HEK293 (cell line): ENCODE results near the gene MYO1E.

Source experiments
- CTCF ChIA-PET: fragments of 350-600 bp; formaldehyde crosslinking; extraction: SDS; loops from one replicate; lab custom pipeline; 2021; ENCODE audit warnings: antibody characterized with exemption; lab: Yijun Ruan, JAX
- POLR2A ChIA-PET: fragments of 300-600 bp; formaldehyde crosslinking; extraction: SDS; loops from one replicate; lab custom pipeline; 2020; ENCODE audit warnings: antibody characterized with exemption, inconsistent platforms; lab: Yijun Ruan, JAX
- H3K27ac ChIP-seq: fragments of 200-500 bp; sonication (Bioruptor generic); 2 replicates; pipeline ENCODE4 v1.5.1; 2014; ENCODE audit warnings: low read depth, low read length, control low read depth, inconsistent platforms; ENCODE audit errors: extremely low read depth
- H3K36me3 ChIP-seq, 2 experiments: fragments of 200-500 bp in 1 of 2; sonication (Bioruptor generic) in 1 of 2; 1 replicate in 1 of 2; 2 replicates in 1 of 2; pipeline ENCODE4 v1.5.1; 2014 to 2017; ENCODE audit warnings: inconsistent platforms in 2 of 2, low read length in 2 of 2; ENCODE audit not compliant: control insufficient read depth in 2 of 2, insufficient read depth in 1 of 2
- H3K4me1 ChIP-seq: fragments of 200-500 bp; sonication (Bioruptor generic); 2 replicates; pipeline ENCODE4 v1.5.1; 2014; ENCODE audit warnings: mild to moderate bottlenecking, low read length, inconsistent platforms; ENCODE audit not compliant: control insufficient read depth, insufficient read depth
- H3K4me3 ChIP-seq: 2 replicates; pipeline ENCODE4 v1.5.1; 2011; ENCODE audit warnings: low read depth, mild to moderate bottlenecking, control low read depth, low read length, moderate library complexity
- H3K9me3 ChIP-seq: fragments of 200-500 bp; sonication (Bioruptor generic); 2 replicates; pipeline ENCODE4 v1.5.1; 2014; ENCODE audit warnings: low read depth, low read length, inconsistent platforms; ENCODE audit not compliant: control insufficient read depth, insufficient read depth
- AEBP2 ChIP-seq: fragments of 450-650 bp; formaldehyde crosslinking; IDR thresholded peaks from 2 replicates; pipeline ENCODE4 v1.5.1; 2016; ENCODE audit warnings: missing biosample characterization, missing genetic modification characterization, borderline replicate concordance
- TSHZ1 ChIP-seq: fragments of 450-650 bp; formaldehyde crosslinking; IDR thresholded peaks from 2 replicates; pipeline ENCODE4 v1.5.1; 2016; ENCODE audit warnings: missing biosample characterization, missing genetic modification characterization, borderline replicate concordance
- ZBTB10 ChIP-seq: fragments of 450-650 bp; formaldehyde crosslinking; IDR thresholded peaks from 2 replicates; pipeline ENCODE4 v1.5.1; 2016; ENCODE audit warnings: missing biosample characterization, missing genetic modification characterization
- ZBTB48 ChIP-seq: fragments of 450-650 bp; formaldehyde crosslinking; IDR thresholded peaks from 2 replicates; pipeline ENCODE4 v1.5.1; 2016; ENCODE audit warnings: missing biosample characterization, missing genetic modification characterization
- ZBTB6 ChIP-seq: fragments of 450-650 bp; formaldehyde crosslinking; IDR thresholded peaks from 2 replicates; pipeline ENCODE4 v1.5.1; 2017; ENCODE audit warnings: missing biosample characterization, missing genetic modification characterization
- ZIC2 ChIP-seq: fragments of 450-650 bp; formaldehyde crosslinking; IDR thresholded peaks from 2 replicates; pipeline ENCODE4 v1.5.1; 2016; ENCODE audit warnings: missing biosample characterization, missing genetic modification characterization
- ZNF157 ChIP-seq: fragments of 450-650 bp; formaldehyde crosslinking; IDR thresholded peaks from 2 replicates; pipeline ENCODE4 v1.5.1; 2016; ENCODE audit warnings: missing biosample characterization, missing genetic modification characterization
- ZNF184 ChIP-seq: fragments of 450-650 bp; IDR thresholded peaks from 2 replicates; pipeline ENCODE4 v1.5.1; 2018; ENCODE audit warnings: missing biosample characterization, mild to moderate bottlenecking, missing genetic modification characterization
- ZNF214 ChIP-seq: fragments of 450-650 bp; formaldehyde crosslinking; IDR thresholded peaks from 2 replicates; pipeline ENCODE4 v1.5.1; 2017; ENCODE audit warnings: missing biosample characterization, mild to moderate bottlenecking, missing genetic modification characterization, borderline replicate concordance
- ZNF26 ChIP-seq: fragments of 450-650 bp; formaldehyde crosslinking; IDR thresholded peaks from 2 replicates; pipeline ENCODE4 v1.5.1; 2016; ENCODE audit warnings: missing biosample characterization, missing genetic modification characterization
- ZNF488 ChIP-seq: fragments of 450-650 bp; formaldehyde crosslinking; IDR thresholded peaks from 2 replicates; pipeline ENCODE4 v1.5.1; 2016; ENCODE audit warnings: missing biosample characterization, missing genetic modification characterization
- ZNF530 ChIP-seq: fragments of 450-650 bp; formaldehyde crosslinking; IDR thresholded peaks from 2 replicates; pipeline ENCODE4 v1.5.1; 2016; ENCODE audit warnings: low read depth, missing biosample characterization, missing genetic modification characterization
- ZNF549 ChIP-seq: fragments of 450-650 bp; IDR thresholded peaks from 2 replicates; pipeline ENCODE4 v1.5.1; 2018; ENCODE audit warnings: missing biosample characterization, missing genetic modification characterization, mild to moderate bottlenecking, inconsistent platforms, moderate library complexity
- ZNF785 ChIP-seq: fragments of 450-650 bp; formaldehyde crosslinking; IDR thresholded peaks from 2 replicates; pipeline ENCODE4 v1.5.1; 2016; ENCODE audit warnings: missing biosample characterization, missing genetic modification characterization
- ZSCAN16 ChIP-seq: fragments of 450-650 bp; formaldehyde crosslinking; IDR thresholded peaks from 2 replicates; pipeline ENCODE4 v1.5.1; 2016; ENCODE audit warnings: missing biosample characterization, missing genetic modification characterization
- ZSCAN18 ChIP-seq: fragments of 450-650 bp; formaldehyde crosslinking; IDR thresholded peaks from 2 replicates; pipeline ENCODE4 v1.5.1; 2016; ENCODE audit warnings: missing biosample characterization, missing genetic modification characterization
- ZSCAN4 ChIP-seq: fragments of 450-650 bp; formaldehyde crosslinking; IDR thresholded peaks from 2 replicates; pipeline ENCODE4 v1.5.1; 2017; ENCODE audit warnings: missing biosample characterization, missing genetic modification characterization

MYO1E gene

GRCh38 chr15:59298854-59299250 is 73.8 kb downstream of the MYO1E start (continued):
- TF ChIP-seq ZBTB6 (tag by site-specific recombination) (no peak), ZNF26 (tag by site-specific recombination) (no peak), ZSCAN18 (no peak), ZNF488 (tag by site-specific recombination) (no peak), ZNF530 (tag by site-specific recombination) (no peak), ZNF184 (tag by site-specific recombination) (no peak), ZNF785 (tag by site-specific recombination) (no peak), AEBP2 (tag by site-specific recombination) (no peak), ZSCAN4 (tag by site-specific recombination) (no peak)

GRCh38 chr15:59298225-59298853 is 74.3 kb downstream of the MYO1E start:
- Histone ChIP-seq H3K36me3 (no peaks in the 10 kb centered on the region), H3K27ac (no peak overlapping the region), H3K9me3 (no peaks in the 10 kb centered on the region)
- ChIA-PET CTCF (no interaction called here), POLR2A (no interaction called here)
- no peak for TF ChIP-seq ZBTB48 (tag by site-specific recombination)
- TF ChIP-seq, all 188 proteins: peak for 0
- H3K4me3 ChIP-seq: no peak overlapping the region
- H3K4me1 ChIP-seq: peaks cover 12% of the 10 kb centered on the region; the same call in 1 of the 2 replicates

- Histone ChIP-seq H3K27ac (no peak overlapping the region), H3K4me3 (no peak overlapping the region), H3K36me3 (no peaks in the 10 kb centered on the region), H3K9me3 (no peaks in the 10 kb centered on the region), H3K4me1 (peaks cover 12% of the 10 kb centered on the region; the same call in 1 of the 2 replicates)
- ChIA-PET CTCF (no interaction called here), POLR2A (no interaction called here)
- no peak for TF ChIP-seq TSHZ1
- TF ChIP-seq ZNF214 (tag by site-specific recombination): no peak
- TF ChIP-seq ZBTB10: no peak
- TF ChIP-seq ZBTB48 (tag by site-specific recombination): no peak
- peak; percentile 79 for TF ChIP-seq ZIC2
- no peak for TF ChIP-seq ZNF549 (tag by site-specific recombination)
- no peak for TF ChIP-seq ZNF157 (tag by site-specific recombination)
- TF ChIP-seq ZSCAN16: no peak
Observed at GRCh38 chr15:59296181-59296617, 76.5 kb downstream of the MYO1E start.
